PFSK-1 (cell line): Measurements from ENCODE around the gene CYP2W1.

ENCODE experiments used
- FOXP2 ChIP-seq: optimal IDR thresholded peaks from 2 replicates; pipeline ENCODE3; 2011; ENCODE audit warnings: borderline replicate concordance, control low read depth, inconsistent platforms; ENCODE audit not compliant: insufficient read depth; ENCODE audit errors: extremely low read length, extremely low read depth
- POLR2AphosphoS5 ChIP-seq: IDR thresholded peaks from 2 replicates; pipeline ENCODE4 v1.6.1; 2012; ENCODE audit warnings: low read depth, mild to moderate bottlenecking, control low read depth, low read length, moderate library complexity
- REST ChIP-seq, 2 experiments: IDR thresholded peaks; 2 replicates each; pipeline versions ENCODE4 v1.6.1 to v1.8.0; 2011 to 2012; ENCODE audit warnings: low read depth in 2 of 2, low read length in 2 of 2, control low read depth in 1 of 2, inconsistent platforms in 1 of 2, mild to moderate bottlenecking in 1 of 2, moderate library complexity in 1 of 2; ENCODE audit not compliant: insufficient read depth in 1 of 2
- SIN3A ChIP-seq: IDR thresholded peaks from 2 replicates; pipeline ENCODE4 v1.6.1; 2012; ENCODE audit warnings: mild to moderate bottlenecking, low read length, moderate library complexity, borderline replicate concordance; ENCODE audit not compliant: insufficient read depth
- TAF1 ChIP-seq: IDR thresholded peaks from 2 replicates; pipeline ENCODE4 v1.6.1; 2012; ENCODE audit warnings: low read length, control low read depth, borderline replicate concordance; ENCODE audit not compliant: insufficient read depth

DNA sequence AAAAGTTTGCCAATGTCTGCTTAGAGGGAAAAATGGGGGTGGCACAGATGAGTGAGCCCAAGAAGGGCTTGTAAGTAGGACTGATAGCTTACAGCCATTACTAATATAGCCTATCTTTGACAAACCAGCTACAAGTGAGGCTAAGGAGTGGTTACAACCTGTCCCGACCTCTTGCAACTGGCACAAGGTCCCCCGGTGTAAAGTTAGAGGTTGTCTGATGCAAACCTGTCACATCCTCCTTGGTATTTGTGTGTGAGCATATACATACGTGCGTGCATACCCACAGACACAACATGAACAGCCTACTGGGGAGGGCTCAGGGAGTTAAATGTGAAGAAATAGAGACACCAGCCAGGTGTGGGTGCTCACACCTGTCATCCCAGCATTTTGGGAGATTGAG lies 43.1 kb upstream of the CYP2W1 start:
- TF ChIP-seq POLR2AphosphoS5 (no peak), TAF1 (no peak), REST (IDR thresholded peaks at IDR 0.05; ENCODE audit: insufficient read depth in 1 of 2, low read depth in 2 of 2, low read length in 2 of 2) (no peak), SIN3A (no peak), FOXP2 (no peak)
